GM19455 (cell line): ENCODE data around the gene GPR141.

Source experiments
- ATAC-seq: cut with Tn5 transposase; IDR thresholded peaks from one replicate; pipeline ENCODE4 v1.9.1; 2021; ENCODE audit not compliant: unreplicated experiment

Gene GPR141

DNA sequence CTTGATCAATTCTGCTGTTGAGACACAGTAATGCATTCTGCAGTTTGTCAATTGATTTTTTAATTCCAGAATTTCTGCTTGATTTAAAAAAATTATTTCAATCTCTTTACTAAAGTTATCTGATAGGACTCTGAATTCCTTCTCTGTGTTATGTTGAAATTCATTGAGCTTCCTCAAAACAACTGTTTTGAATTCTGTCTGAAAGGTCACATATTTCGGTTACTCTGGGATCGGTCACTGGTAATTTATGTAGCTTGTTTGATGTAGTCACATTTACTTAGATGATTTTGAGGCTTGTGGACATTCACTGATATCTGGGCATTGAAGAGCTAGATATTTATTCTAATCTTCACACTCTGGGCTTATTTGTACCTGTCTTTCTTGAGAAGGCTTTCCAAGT lies 97.6 kb downstream of the GPR141 start:
- ATAC-seq: no peak

DNA sequence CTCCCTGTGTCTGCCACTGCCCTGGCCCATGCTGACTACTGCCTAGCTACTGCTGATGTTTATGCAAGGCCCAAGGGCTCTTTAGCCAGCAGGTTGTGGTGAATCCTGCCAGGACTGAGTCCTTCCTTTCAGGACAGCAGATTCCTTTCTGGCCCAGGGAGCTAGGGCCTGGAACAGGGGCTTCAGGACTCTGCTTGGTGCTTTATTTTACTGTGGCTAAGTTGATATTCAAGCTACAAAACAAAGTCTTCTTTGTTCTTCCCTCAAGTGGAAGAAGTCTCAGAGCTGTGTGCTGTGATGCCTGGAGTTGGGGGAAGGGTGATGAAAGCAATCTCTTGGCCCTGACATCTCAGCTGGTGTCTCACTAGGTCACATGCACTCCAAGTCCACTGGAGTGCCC lies 98.6 kb downstream of the GPR141 start:
- no peak for ATAC-seq

DNA sequence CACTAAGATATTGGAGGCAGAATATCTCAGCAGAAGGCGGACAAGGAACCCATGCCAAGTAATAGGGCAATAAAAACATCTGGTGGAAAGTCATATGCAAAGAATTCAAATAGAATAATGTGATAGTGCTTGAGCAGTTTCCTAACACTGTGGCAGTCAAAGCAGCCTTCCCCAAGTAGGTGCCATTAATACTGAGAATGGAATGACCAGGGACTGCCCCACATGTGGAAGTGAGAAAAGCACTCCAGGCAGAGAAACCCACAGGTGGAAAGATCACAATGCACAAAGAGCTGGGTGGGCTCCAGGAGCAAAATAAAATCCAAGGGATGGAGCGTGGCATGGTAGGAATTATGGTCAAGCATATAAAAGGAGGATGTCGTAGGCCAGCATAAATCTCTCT lies 100.4 kb downstream of the GPR141 start:
- no peak for ATAC-seq

DNA sequence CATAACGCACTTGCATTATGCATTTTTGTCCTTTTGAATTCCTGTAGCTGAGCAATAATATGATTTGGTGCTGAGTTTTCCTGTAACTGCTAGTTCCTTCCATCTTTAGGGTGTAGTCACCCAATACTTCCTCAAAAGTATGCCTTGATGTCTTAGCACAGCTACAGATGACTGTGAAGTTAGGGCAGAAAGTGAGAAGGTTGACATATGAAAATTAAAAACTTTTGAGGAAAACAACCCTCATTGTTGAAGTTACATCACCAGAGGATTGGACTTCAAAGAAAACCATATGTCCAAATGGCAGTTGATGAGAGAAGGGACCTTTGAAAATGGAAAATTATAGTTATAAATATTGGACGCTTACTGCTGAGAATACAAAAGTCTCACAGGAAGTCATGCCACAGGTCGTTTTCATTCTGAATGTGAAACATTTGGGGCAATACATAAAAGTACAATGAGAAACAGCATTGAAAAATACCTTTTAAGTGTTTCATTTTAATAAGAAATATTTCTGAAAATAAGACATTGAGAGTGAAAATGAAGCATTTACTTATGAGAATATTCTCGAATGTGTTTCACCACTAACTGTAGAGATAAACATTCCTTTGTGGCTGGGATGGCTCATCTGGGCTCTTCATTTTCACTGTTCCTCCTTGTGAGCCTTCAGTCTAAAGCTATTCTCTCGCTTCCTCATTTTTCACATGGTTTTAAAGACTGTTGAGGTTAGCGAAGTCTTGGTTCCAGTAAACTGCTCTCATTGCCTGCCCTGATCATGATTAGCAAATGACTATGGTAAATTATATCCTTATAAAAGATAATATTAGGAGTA lies 103.4 kb downstream of the GPR141 start:
- ATAC-seq: peak; percentile 91
